ENCODE measurements around the gene ZNF319. TPM values are rescaled to one million over a fixed set of nuclear protein-coding genes. Genes with fewer than 3 reads are reported as not detected.

The ZNF319 gene
- total and polyA plus RNA-seq, 4 donors, result 0.64 to 3.4 (median 2.6) TPM

- 91% methylated on average over 8 of the region's 8 CpGs for WGBS
- no peak for DNase-seq (ENCODE audit: low spot score)
Measured at GRCh38 chr16:57959121-57959520, 41.4 kb downstream of the ZNF319 start.

GRCh38 chr16:57958544-57958943, 41.9 kb downstream of the ZNF319 start:
- H3K27me3 ChIP-seq (ENCODE audit: control insufficient read depth in 4 of 4, insufficient read depth in 4 of 4, low read length in 3 of 4), result no peaks in the 10 kb centered on the region
- H3K36me3 ChIP-seq (ENCODE audit: control insufficient read depth in 4 of 4, insufficient read depth in 3 of 4, low read depth in 1 of 4, low read length in 3 of 4), result no peaks in the 10 kb centered on the region
- no peaks in the 10 kb centered on the region for H3K9me3 ChIP-seq (ENCODE audit: control insufficient read depth in 4 of 4, low read length in 3 of 4)
- no peak for DNase-seq (ENCODE audit: low spot score)
- H3K4me1 ChIP-seq (ENCODE audit: control insufficient read depth in 4 of 4, insufficient read depth in 4 of 4, low read length in 3 of 4), result no peaks in the 10 kb centered on the region
- no peak overlapping the region for H3K9ac ChIP-seq (ENCODE audit: low read depth in 1 of 2, low read length in 2 of 2)
- TF ChIP-seq YY1 (IDR thresholded peaks at IDR 0.05) (no peak), HNF4G (IDR thresholded peaks at IDR 0.05) (no peak), NR2F2 (IDR thresholded peaks at IDR 0.05) (no peak), CTCF (IDR thresholded peaks at IDR 0.05; ENCODE audit: low read depth, low read length, missing input control) (no peak), ZBTB33 (IDR thresholded peaks at IDR 0.05) (no peak), FOXA1 (IDR thresholded peaks at IDR 0.05) (no peak), ATF3 (IDR thresholded peaks at IDR 0.05) (no peak), RXRA (IDR thresholded peaks at IDR 0.05) (no peak), EGR1 (IDR thresholded peaks at IDR 0.05; ENCODE audit: low read depth in 2 of 2) (no peak), RAD21 (IDR thresholded peaks at IDR 0.05) (no peak), FOXA2 (IDR thresholded peaks at IDR 0.05) (no peak), TAF1 (conservative IDR thresholded peaks at IDR 0.05) (no peak), SP1 (IDR thresholded peaks at IDR 0.05) (no peak)
- H3K4me3 ChIP-seq (ENCODE audit: low read depth in 1 of 3, low read length in 3 of 3), result no peak overlapping the region
- WGBS, result 82% methylated on average over 6 of the region's 6 CpGs
- no peak overlapping the region for H3K27ac ChIP-seq (ENCODE audit: low read depth in 1 of 2, low read length in 2 of 2)

More at GRCh38 chr16:57959121-57959520, 41.4 kb downstream of the ZNF319 start:
- no peaks in the 10 kb centered on the region for H3K4me1 ChIP-seq (ENCODE audit: control insufficient read depth in 4 of 4, insufficient read depth in 4 of 4, low read length in 3 of 4)
- no peaks in the 10 kb centered on the region for H3K27me3 ChIP-seq (ENCODE audit: control insufficient read depth in 4 of 4, insufficient read depth in 4 of 4, low read length in 3 of 4)
- no peak overlapping the region for H3K27ac ChIP-seq (ENCODE audit: low read depth in 1 of 2, low read length in 2 of 2)
- no peak for TF ChIP-seq ATF3 (IDR thresholded peaks at IDR 0.05)
- no peak for TF ChIP-seq MAX (IDR thresholded peaks at IDR 0.05)
- TF ChIP-seq GABPA (IDR thresholded peaks at IDR 0.05 in 1 of 2, conservative IDR thresholded peaks at IDR 0.05 in 1 of 2), result no peak
- TF ChIP-seq TAF1 (conservative IDR thresholded peaks at IDR 0.05), result no peak
- TF ChIP-seq CTCF (IDR thresholded peaks at IDR 0.05; ENCODE audit: low read depth, low read length, missing input control), result no peak
- TF ChIP-seq HNF4G (IDR thresholded peaks at IDR 0.05), result no peak
- no peak overlapping the region for H3K9ac ChIP-seq (ENCODE audit: low read depth in 1 of 2, low read length in 2 of 2)
- no peak overlapping the region for H3K4me3 ChIP-seq (ENCODE audit: low read depth in 1 of 3, low read length in 3 of 3)
- no peaks in the 10 kb centered on the region for H3K9me3 ChIP-seq (ENCODE audit: control insufficient read depth in 4 of 4, low read length in 3 of 4)
- H3K36me3 ChIP-seq (ENCODE audit: control insufficient read depth in 4 of 4, insufficient read depth in 3 of 4, low read depth in 1 of 4, low read length in 3 of 4), result no peaks in the 10 kb centered on the region
